H9 (cell line): ENCODE measurements around the gene NSUN7. TPM values are rescaled to one million over a fixed set of nuclear protein-coding genes. Genes with fewer than 3 reads are reported as not detected.

Experiments
- DNase-seq: peaks from one replicate; pipeline ENCODE4 v3.0.0-alpha.2; 2017
- H2AFZ ChIP-seq: one replicate; pipeline ENCODE4 v1.6.1; 2013; ENCODE audit warnings: mild to moderate bottlenecking, low read length, control low read depth, moderate library complexity
- H2AK5ac ChIP-seq: 2 replicates; pipeline ENCODE4 v1.6.1; 2013; ENCODE audit warnings: low read length, control low read depth, mixed read lengths; ENCODE audit not compliant: insufficient read length
- H2BK120ac ChIP-seq: one replicate; pipeline ENCODE4 v1.6.1; 2013; ENCODE audit warnings: low read depth, mild to moderate bottlenecking, low read length, control low read depth, inconsistent platforms; ENCODE audit not compliant: poor library complexity, severe bottlenecking
- H2BK12ac ChIP-seq: 2 replicates; pipeline ENCODE4 v1.6.1; 2013; ENCODE audit warnings: low read length, control low read depth, mixed read lengths, low read depth; ENCODE audit not compliant: insufficient read length
- H2BK15ac ChIP-seq: 2 replicates; pipeline ENCODE4 v1.6.1; 2013; ENCODE audit warnings: low read depth, low read length, control low read depth
- H2BK20ac ChIP-seq: one replicate; pipeline ENCODE4 v1.6.1; 2013; ENCODE audit warnings: low read depth, mild to moderate bottlenecking, low read length, control low read depth, inconsistent platforms; ENCODE audit not compliant: poor library complexity, severe bottlenecking
- H2BK5ac ChIP-seq: 2 replicates; pipeline ENCODE4 v1.6.1; 2013; ENCODE audit warnings: low read length, control low read depth, mixed read lengths; ENCODE audit not compliant: insufficient read length
- H3K14ac ChIP-seq: 2 replicates; pipeline ENCODE4 v1.6.1; 2013; ENCODE audit warnings: low read length, control low read depth; ENCODE audit not compliant: insufficient read depth
- H3K18ac ChIP-seq: 2 replicates; pipeline ENCODE4 v1.6.1; 2013; ENCODE audit warnings: low read depth, mild to moderate bottlenecking, mixed read lengths, low read length, control low read depth; ENCODE audit not compliant: insufficient read length
- H3K23ac ChIP-seq: 2 replicates; pipeline ENCODE4 v1.6.1; 2013; ENCODE audit warnings: low read length, control low read depth, mixed read lengths, low read depth; ENCODE audit not compliant: insufficient read length
- H3K23me2 ChIP-seq: 2 replicates; pipeline ENCODE4 v1.6.1; 2013; ENCODE audit warnings: low read depth, mild to moderate bottlenecking, mixed read lengths, low read length, control low read depth; ENCODE audit not compliant: insufficient read length, poor library complexity, severe bottlenecking
- H3K27ac ChIP-seq: 2 replicates; pipeline ENCODE4 v1.5.1; 2013; ENCODE audit warnings: low read length, control low read depth, mixed read lengths, low read depth; ENCODE audit not compliant: insufficient read length
- H3K27me3 ChIP-seq: 2 replicates; pipeline ENCODE4 v1.6.1; 2013; ENCODE audit warnings: low read length, control low read depth, inconsistent platforms; ENCODE audit not compliant: insufficient read depth
- H3K4ac ChIP-seq: 2 replicates; pipeline ENCODE4 v1.6.1; 2013; ENCODE audit warnings: low read depth, mild to moderate bottlenecking, control low read depth, inconsistent platforms, low read length, moderate library complexity
- H3K4me1 ChIP-seq: 2 replicates; pipeline ENCODE4 v1.6.1; 2013; ENCODE audit warnings: low read length, control low read depth, inconsistent platforms; ENCODE audit not compliant: insufficient read depth
- H3K4me2 ChIP-seq: 2 replicates; pipeline ENCODE4 v1.6.1; 2013; ENCODE audit warnings: low read length, control low read depth, mixed read lengths; ENCODE audit not compliant: insufficient read length, insufficient read depth
- H3K56ac ChIP-seq: 2 replicates; pipeline ENCODE4 v1.6.1; 2013; ENCODE audit warnings: low read depth, mild to moderate bottlenecking, mixed read lengths, low read length, control low read depth; ENCODE audit not compliant: insufficient read length
- H3K79me1 ChIP-seq: 2 replicates; pipeline ENCODE4 v1.6.1; 2013; ENCODE audit warnings: low read depth, mild to moderate bottlenecking, moderate library complexity, low read length, control low read depth, inconsistent platforms; ENCODE audit not compliant: insufficient read depth, poor library complexity, severe bottlenecking
- H3K79me2 ChIP-seq: 2 replicates; pipeline ENCODE4 v1.6.1; 2013; ENCODE audit warnings: low read length, control low read depth, inconsistent platforms; ENCODE audit not compliant: insufficient read depth
- H3K9ac ChIP-seq: 2 replicates; pipeline ENCODE4 v1.6.1; 2013; ENCODE audit warnings: low read length, control low read depth, mixed read lengths; ENCODE audit not compliant: insufficient read length; ENCODE audit errors: extremely low read depth
- H3K9me3 ChIP-seq: one replicate; pipeline ENCODE4 v1.6.1; 2013; ENCODE audit warnings: low read depth, low read length, inconsistent platforms; ENCODE audit not compliant: control insufficient read depth
- H3T11ph ChIP-seq: one replicate; pipeline ENCODE4 v1.6.1; 2013; ENCODE audit warnings: mild to moderate bottlenecking, low read length, control low read depth, inconsistent platforms
- H4K20me1 ChIP-seq: one replicate; pipeline ENCODE4 v1.6.1; 2013; ENCODE audit not compliant: control insufficient read depth, insufficient read length, insufficient read depth
- H4K5ac ChIP-seq: 2 replicates; pipeline ENCODE4 v1.6.1; 2013; ENCODE audit warnings: low read depth, mild to moderate bottlenecking, mixed read lengths, low read length, control low read depth; ENCODE audit not compliant: insufficient read length
- H4K8ac ChIP-seq: replicated peaks from 2 replicates; pipeline ENCODE4 v1.6.1; 2013; ENCODE audit warnings: low read length, control low read depth, mixed read lengths, low read depth; ENCODE audit not compliant: insufficient read length
- H4K91ac ChIP-seq: 2 replicates; pipeline ENCODE4 v1.6.1; 2013; ENCODE audit warnings: low read depth, mild to moderate bottlenecking, moderate library complexity, mixed read lengths, low read length, control low read depth; ENCODE audit not compliant: insufficient read length
- H3K27ac Mint-ChIP-seq, 3 experiments: 2 replicates in 2 of 3; 3 replicates in 1 of 3; pipeline ENCODE4 v1.8.0; 2020 to 2021; ENCODE audit warnings: mixed read lengths in 3 of 3, mild to moderate bottlenecking in 1 of 3, moderate library complexity in 1 of 3
- H3K27me3 Mint-ChIP-seq: 2 replicates; pipeline ENCODE4 v1.8.0; 2021; ENCODE audit warnings: low read depth, mild to moderate bottlenecking, moderate library complexity, mixed read lengths
- H3K36me3 Mint-ChIP-seq, 3 experiments: 2 replicates in 2 of 3; 3 replicates in 1 of 3; pipeline ENCODE4 v1.8.0; 2020 to 2021; ENCODE audit warnings: low read depth in 3 of 3, mixed read lengths in 3 of 3; ENCODE audit not compliant: insufficient read depth in 1 of 3
- H3K4me1 Mint-ChIP-seq, 2 experiments: 2 replicates each; pipeline ENCODE4 v1.8.0; 2020; ENCODE audit warnings: mixed read lengths in 2 of 2
- H3K4me3 Mint-ChIP-seq, 2 experiments: 2 replicates in 1 of 2; 3 replicates in 1 of 2; pipeline ENCODE4 v1.8.0; 2020 to 2021; ENCODE audit warnings: mild to moderate bottlenecking in 2 of 2, mixed read lengths in 2 of 2, moderate library complexity in 1 of 2
- H3K9me3 Mint-ChIP-seq, 2 experiments: 2 replicates in 1 of 2; 3 replicates in 1 of 2; pipeline ENCODE4 v1.8.0; 2020; ENCODE audit warnings: mild to moderate bottlenecking in 2 of 2, mixed read lengths in 2 of 2, moderate library complexity in 1 of 2
- CTCF ChIP-seq: fragments of 200-600 bp; sonication (generic); conservative IDR thresholded peaks from 3 replicates; pipeline ENCODE4 v1.8.0; 2021; ENCODE audit warnings: antibody characterized with exemption, mild to moderate bottlenecking
- WGBS: extraction: QIAGEN DNeasy Blood & Tissue Kit; methylation state at CpG from one replicate; pipeline ENCODE4 v1.1.7; 2013; ENCODE audit warnings: missing lambda C conversion rate, low lambda C conversion rate, mixed read lengths; ENCODE audit not compliant: insufficient read length; ENCODE audit errors: extremely low coverage; 5-methylcytosine and 5-hydroxymethylcytosine counted together
- total RNA-seq: library from RNA; stranded (reverse); gene quantifications from 2 replicates; pipeline ENCODE4 v1.2.1, GENCODE V29; 2021

NSUN7 gene
- total RNA-seq, 1 experiment from 2014 or later, result 15.9 TPM

GRCh38 chr4:40750461-40751258 is 905 bp downstream of the NSUN7 start:
- Histone ChIP-seq H4K91ac (no peak overlapping the region), H3T11ph (no peak overlapping the region), H3K56ac (no peak overlapping the region), H3K9ac (peak overlapping the region; percentile 88), H2BK120ac (no peak overlapping the region), H4K5ac (no peak overlapping the region), H2BK12ac (no peak overlapping the region), H2AK5ac (no peak overlapping the region), H3K23me2 (peaks cover 10% of the 10 kb centered on the region), H3K27me3 (no peaks in the 10 kb centered on the region), H3K18ac (peak overlapping the region; percentile 2), H4K20me1 (no peaks in the 10 kb centered on the region), H4K8ac (no peak overlapping the region), H3K9me3 (no peaks in the 10 kb centered on the region), H2AFZ (no peak overlapping the region), H3K4me1 (peaks cover 4% of the 10 kb centered on the region; the same call in 1 of the 2 replicates), H2BK20ac (no peak overlapping the region), H3K27ac (peak overlapping the region; percentile 40), H3K4ac (no peak overlapping the region), H2BK5ac (no peak overlapping the region), H2BK15ac (no peak overlapping the region), H3K79me2 (no peaks in the 10 kb centered on the region), H3K79me1 (no peaks in the 10 kb centered on the region), H3K14ac (peak overlapping the region; percentile 37), H3K23ac (no peak overlapping the region), H3K4me2 (peak overlapping the region; percentile 93)
- peak; percentile 42 for DNase-seq
- peak overlapping the region; percentile 85 to 98 (median 94) for H3K27ac Mint-ChIP-seq
- no peak for TF ChIP-seq CTCF
- H3K36me3 Mint-ChIP-seq, result peaks cover 28 to 32% (median 29%) of the 10 kb centered on the region in 3 experiments
- H3K4me1 Mint-ChIP-seq, result peaks cover 16 to 20% of the 10 kb centered on the region in 2 experiments
- H3K9me3 Mint-ChIP-seq, result peaks cover 16 to 17% of the 10 kb centered on the region in 2 experiments
- H3K4me3 Mint-ChIP-seq, result peak overlapping the region; percentile 79 to 94
- H3K27me3 Mint-ChIP-seq, result no peaks in the 10 kb centered on the region
- no CpG with 5 or more reads among the region's 30 CpGs for WGBS
